GM23338 (cell line): ENCODE measurements around the gene THSD4. TPM values are rescaled to one million over a fixed set of nuclear protein-coding genes. Genes with fewer than 3 reads are reported as not detected.

Source experiments
- ATAC-seq: fragments of 200-7000 bp; cut with Tn5 transposase; 3 replicates; pipeline ENCODE4 v1.9.1; 2020
- DNase-seq: peaks from one replicate; pipeline ENCODE4 v3.0.0-alpha.2; 2015; ENCODE audit warnings: low spot score
- H2AFZ ChIP-seq: fragments of 200-600 bp; sonication (generic); 2 replicates; pipeline ENCODE4 v1.8.0; 2016; ENCODE audit warnings: antibody characterized with exemption, mild to moderate bottlenecking, moderate library complexity
- H3F3A ChIP-seq: fragments of 200-600 bp; sonication (generic); replicated peaks from 2 replicates; pipeline ENCODE4 v1.8.0; 2017; ENCODE audit warnings: antibody characterized with exemption, mixed run types, low read depth
- H3K27ac ChIP-seq: fragments of 200-600 bp; sonication (generic); 2 replicates; pipeline ENCODE4 v1.6.1; 2016; ENCODE audit warnings: low read depth
- H3K27me3 ChIP-seq: fragments of 200-600 bp; sonication (generic); 2 replicates; pipeline ENCODE4 v1.8.0; 2016; ENCODE audit warnings: mild to moderate bottlenecking, mixed run types, moderate library complexity; ENCODE audit not compliant: insufficient read depth
- H3K36me3 ChIP-seq: fragments of 200-600 bp; sonication (generic); 2 replicates; pipeline ENCODE4 v1.8.0; 2016; ENCODE audit warnings: mild to moderate bottlenecking; ENCODE audit not compliant: insufficient read depth
- H3K4me1 ChIP-seq: fragments of 200-600 bp; sonication (generic); 2 replicates; pipeline ENCODE4 v1.8.0; 2016; ENCODE audit warnings: mild to moderate bottlenecking, moderate library complexity; ENCODE audit not compliant: insufficient read depth
- H3K4me2 ChIP-seq: fragments of 200-600 bp; sonication (generic); 2 replicates; pipeline ENCODE4 v1.7.1; 2017; ENCODE audit warnings: mixed run types
- H3K4me3 ChIP-seq: fragments of 200-600 bp; sonication (generic); 2 replicates; pipeline ENCODE4 v1.6.1; 2016; ENCODE audit warnings: mixed run types
- H3K79me2 ChIP-seq: fragments of 200-600 bp; sonication (generic); replicated peaks from 2 replicates; pipeline ENCODE4 v1.8.0; 2017; ENCODE audit warnings: mild to moderate bottlenecking; ENCODE audit not compliant: insufficient read depth
- H3K9me2 ChIP-seq: fragments of 200-600 bp; sonication (generic); 2 replicates; pipeline ENCODE4 v1.8.0; 2017; ENCODE audit not compliant: insufficient read depth
- H4K20me1 ChIP-seq: fragments of 200-600 bp; sonication (generic); replicated peaks from 2 replicates; pipeline ENCODE4 v1.8.0; 2017; ENCODE audit warnings: mild to moderate bottlenecking; ENCODE audit not compliant: insufficient read depth
- H3K27ac Mint-ChIP-seq: 2 replicates; pipeline ENCODE4 v1.8.0; 2020; ENCODE audit warnings: inconsistent platforms, mild to moderate bottlenecking, moderate library complexity, mixed read lengths
- H3K27me3 Mint-ChIP-seq: 3 replicates; pipeline ENCODE4 v1.8.0; 2022; ENCODE audit warnings: low read depth, mild to moderate bottlenecking, moderate library complexity, mixed read lengths, inconsistent platforms; ENCODE audit not compliant: insufficient read depth, poor library complexity
- H3K36me3 Mint-ChIP-seq: 3 replicates; pipeline ENCODE4 v1.8.0; 2021; ENCODE audit warnings: low read depth, mild to moderate bottlenecking, inconsistent platforms, moderate library complexity, mixed read lengths
- H3K4me1 Mint-ChIP-seq: 3 replicates; pipeline ENCODE4 v1.8.0; 2020; ENCODE audit warnings: mild to moderate bottlenecking, inconsistent platforms, mixed read lengths
- H3K4me3 Mint-ChIP-seq: 3 replicates; pipeline ENCODE4 v1.8.0; 2021; ENCODE audit warnings: moderate library complexity, mild to moderate bottlenecking, inconsistent platforms, mixed read lengths
- H3K9me3 Mint-ChIP-seq: 3 replicates; pipeline ENCODE4 v1.8.0; 2020; ENCODE audit warnings: moderate library complexity, mild to moderate bottlenecking, inconsistent platforms, mixed read lengths
- CREB1 ChIP-seq: fragments of 250-450 bp; sonication (Bioruptor Pico); IDR thresholded peaks from 2 replicates; pipeline ENCODE4 v1.5.0; 2020; ENCODE audit warnings: low read depth, mild to moderate bottlenecking, moderate library complexity
- CTCF ChIP-seq, 2 experiments: fragments of 200-600 bp in 1 of 2; sonication (generic) in 1 of 2; conservative IDR thresholded peaks; 2 replicates each; pipeline versions ENCODE4 v1.5.1 to v1.6.1; 2016 to 2017; ENCODE audit warnings: antibody characterized with exemption in 2 of 2, low read depth in 2 of 2, mild to moderate bottlenecking in 2 of 2, moderate library complexity in 1 of 2
- ETS1 ChIP-seq: IDR thresholded peaks from 2 replicates; pipeline ENCODE4 v1.6.1; 2016; ENCODE audit warnings: antibody characterized with exemption
- EZH2 ChIP-seq: fragments of 200-600 bp; sonication (generic); IDR thresholded peaks from one replicate; pipeline ENCODE4 v1.8.0; 2017; ENCODE audit warnings: antibody characterized with exemption, mild to moderate bottlenecking, low read depth; ENCODE audit not compliant: unreplicated experiment
- EZH2phosphoT487 ChIP-seq: fragments of 200-600 bp; sonication (generic); IDR thresholded peaks from one replicate; pipeline ENCODE4 v1.8.1; 2018; ENCODE audit warnings: antibody characterized with exemption; ENCODE audit not compliant: unreplicated experiment
- JUNB ChIP-seq: IDR thresholded peaks from one replicate; pipeline ENCODE4 v1.6.1; 2016; ENCODE audit warnings: antibody characterized with exemption; ENCODE audit not compliant: unreplicated experiment
- NANOG ChIP-seq: IDR thresholded peaks from 2 replicates; pipeline ENCODE4 v1.6.1; 2016; ENCODE audit warnings: antibody characterized with exemption, borderline replicate concordance
- STAT1 ChIP-seq: IDR thresholded peaks from one replicate; pipeline ENCODE4 v1.6.1; 2016; ENCODE audit warnings: antibody characterized with exemption; ENCODE audit not compliant: unreplicated experiment
- ZNF114 ChIP-seq: fragments of 250-450 bp; sonication (Bioruptor Pico); IDR thresholded peaks from 2 replicates; pipeline ENCODE4 v1.5.0; 2020; ENCODE audit warnings: mild to moderate bottlenecking, moderate library complexity
- ZNF331 ChIP-seq: fragments of 250-450 bp; sonication (Bioruptor Pico); IDR thresholded peaks from 2 replicates; pipeline ENCODE4 v1.5.0; 2020; ENCODE audit warnings: low read depth, mild to moderate bottlenecking, moderate library complexity
- polyA plus RNA-seq: library from polyadenylated mRNA; unstranded; fragments of >200 nt; fragmentation: Nextera tagmentation; extraction: Ambion mirVana; gene quantifications from 2 replicates; pipeline ENCODE4 v1.2.1, GENCODE V29; 2016
- total RNA-seq: library from RNA; depleted of rRNA; stranded (reverse); fragments of >200 nt; shearing (Covaris generic); gene quantifications from 2 replicates; pipeline ENCODE4 v1.2.3, GENCODE V29; 2014
- TF ChIP-seq, protein P1 (sequence below): IDR thresholded peaks from one replicate; pipeline ENCODE4 v1.6.1; 2018; ENCODE audit warnings: antibody characterized with exemption; ENCODE audit not compliant: unreplicated experiment

THSD4 gene
- total and polyA plus RNA-seq, 2 experiments from 2014 or later: 2.0 to 7.4 TPM

DNA sequence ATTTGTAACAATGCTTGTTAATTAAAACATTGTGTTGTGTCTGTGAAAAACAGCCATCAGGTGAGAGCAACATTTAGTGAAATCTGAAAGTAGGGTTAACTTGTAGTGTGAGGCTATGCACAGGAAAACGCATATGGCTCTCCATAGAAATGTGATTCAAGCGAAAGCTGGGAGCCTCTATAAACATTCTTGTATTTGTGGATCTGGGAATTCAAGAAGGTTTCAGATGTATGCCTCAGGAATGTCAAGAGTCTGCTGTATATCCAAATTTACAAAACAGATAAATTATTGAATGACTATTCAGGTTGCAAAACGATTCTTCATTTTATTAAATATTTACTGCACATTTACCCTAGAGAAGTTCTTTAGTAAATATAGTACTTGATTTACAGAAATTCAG, 166.0 kb downstream of the THSD4 start:
- Histone ChIP-seq H3K4me1 (peaks cover 19% of the 10 kb centered on the region), H3K9me2 (no peaks in the 10 kb centered on the region), H4K20me1 (no peaks in the 10 kb centered on the region), H3K27me3 (no peaks in the 10 kb centered on the region), H2AFZ (no peak overlapping the region), H3K27ac (peak overlapping the region; percentile 8; the same call in 1 of the 2 replicates), H3K4me2 (0 out of 2 replicates have a peak overlapping the region, but pooled peaks have one; percentile 5), H3F3A (no peaks in the 10 kb centered on the region), H3K79me2 (no peaks in the 10 kb centered on the region), H3K4me3 (no peak overlapping the region), H3K36me3 (no peaks in the 10 kb centered on the region)
- Mint-ChIP-seq H3K4me1 (peaks cover 26% of the 10 kb centered on the region), H3K4me3 (no peak overlapping the region), H3K27me3 (no peaks in the 10 kb centered on the region), H3K36me3 (no peaks in the 10 kb centered on the region), H3K9me3 (no peaks in the 10 kb centered on the region; the same call in 2 of the 3 replicates), H3K27ac (no peak overlapping the region)
- DNase-seq: no peak
- no peak for TF ChIP-seq STAT1
- TF ChIP-seq EZH2phosphoT487: no peak
- TF ChIP-seq CREB1 (CRISPR knock-in tag): no peak
- no peak for TF ChIP-seq NANOG
- no peak for ATAC-seq

GRCh38 chr15:71282076-71282475, 166.8 kb downstream of the THSD4 start:
- no peaks in the 10 kb centered on the region for H3F3A ChIP-seq
- H3K4me1 ChIP-seq: peaks cover 19% of the 10 kb centered on the region
- H3K27ac ChIP-seq: no peak overlapping the region
- TF ChIP-seq CTCF (conservative IDR thresholded peaks at IDR 0.05; ENCODE audit: low read depth in 2 of 2) (no peak), EZH2phosphoT487 (no peak), CREB1 (CRISPR knock-in tag) (no peak), JUNB (no peak), ZNF331 (no peak), ZNF114 (CRISPR knock-in tag) (no peak), ETS1 (no peak), EZH2 (no peak), NANOG (no peak)
- TF ChIP-seq, protein P1, sequence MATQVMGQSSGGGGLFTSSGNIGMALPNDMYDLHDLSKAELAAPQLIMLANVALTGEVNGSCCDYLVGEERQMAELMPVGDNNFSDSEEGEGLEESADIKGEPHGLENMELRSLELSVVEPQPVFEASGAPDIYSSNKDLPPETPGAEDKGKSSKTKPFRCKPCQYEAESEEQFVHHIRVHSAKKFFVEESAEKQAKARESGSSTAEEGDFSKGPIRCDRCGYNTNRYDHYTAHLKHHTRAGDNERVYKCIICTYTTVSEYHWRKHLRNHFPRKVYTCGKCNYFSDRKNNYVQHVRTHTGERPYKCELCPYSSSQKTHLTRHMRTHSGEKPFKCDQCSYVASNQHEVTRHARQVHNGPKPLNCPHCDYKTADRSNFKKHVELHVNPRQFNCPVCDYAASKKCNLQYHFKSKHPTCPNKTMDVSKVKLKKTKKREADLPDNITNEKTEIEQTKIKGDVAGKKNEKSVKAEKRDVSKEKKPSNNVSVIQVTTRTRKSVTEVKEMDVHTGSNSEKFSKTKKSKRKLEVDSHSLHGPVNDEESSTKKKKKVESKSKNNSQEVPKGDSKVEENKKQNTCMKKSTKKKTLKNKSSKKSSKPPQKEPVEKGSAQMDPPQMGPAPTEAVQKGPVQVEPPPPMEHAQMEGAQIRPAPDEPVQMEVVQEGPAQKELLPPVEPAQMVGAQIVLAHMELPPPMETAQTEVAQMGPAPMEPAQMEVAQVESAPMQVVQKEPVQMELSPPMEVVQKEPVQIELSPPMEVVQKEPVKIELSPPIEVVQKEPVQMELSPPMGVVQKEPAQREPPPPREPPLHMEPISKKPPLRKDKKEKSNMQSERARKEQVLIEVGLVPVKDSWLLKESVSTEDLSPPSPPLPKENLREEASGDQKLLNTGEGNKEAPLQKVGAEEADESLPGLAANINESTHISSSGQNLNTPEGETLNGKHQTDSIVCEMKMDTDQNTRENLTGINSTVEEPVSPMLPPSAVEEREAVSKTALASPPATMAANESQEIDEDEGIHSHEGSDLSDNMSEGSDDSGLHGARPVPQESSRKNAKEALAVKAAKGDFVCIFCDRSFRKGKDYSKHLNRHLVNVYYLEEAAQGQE: no peak
- ATAC-seq: no peak; the same call in 2 of the 3 replicates
- H3K27me3 Mint-ChIP-seq: no peaks in the 10 kb centered on the region
- no peaks in the 10 kb centered on the region for H4K20me1 ChIP-seq
- no peak for DNase-seq
- H3K9me2 ChIP-seq: no peaks in the 10 kb centered on the region
- H3K4me3 ChIP-seq: no peak overlapping the region
- H3K9me3 Mint-ChIP-seq: no peaks in the 10 kb centered on the region; the same call in 2 of the 3 replicates
- no peaks in the 10 kb centered on the region for H3K36me3 ChIP-seq
- H3K4me1 Mint-ChIP-seq: peaks cover 26% of the 10 kb centered on the region
- H3K4me2 ChIP-seq: no peak overlapping the region
- H2AFZ ChIP-seq: no peak overlapping the region
- no peaks in the 10 kb centered on the region for H3K36me3 Mint-ChIP-seq
- H3K4me3 Mint-ChIP-seq: no peak overlapping the region
- no peaks in the 10 kb centered on the region for H3K27me3 ChIP-seq
- H3K27ac Mint-ChIP-seq: peak overlapping the region; percentile 44
- H3K79me2 ChIP-seq: no peaks in the 10 kb centered on the region
